ENCODE results near the gene CEP162.
A peak's percentile ranks its signal among the peaks of the same experiment; 100 is the strongest.
"Not testable (repeated sequence)": the region's sequence is repeated elsewhere in the genome, so short reads cannot be mapped to it uniquely, and the experiment has no call there.

CEP162 gene

GRCh38 chr6:84137989-84138575, 89.4 kb downstream of the CEP162 start:
- no peak for DNase-seq

- no peak for DNase-seq
Measured at GRCh38 chr6:84137051-84137375, 90.4 kb downstream of the CEP162 start.

GRCh38 chr6:84136364-84137050, 90.9 kb downstream of the CEP162 start:
- DNase-seq, result no peak

- no peak for DNase-seq
Measured at GRCh38 chr6:84135291-84135690, 92.2 kb downstream of the CEP162 start.

GRCh38 chr6:84133385-84133784, 94.1 kb downstream of the CEP162 start:
- not testable (repeated sequence) for DNase-seq

GRCh38 chr6:84129588-84129987, 97.9 kb downstream of the CEP162 start:
- not testable (repeated sequence) for DNase-seq

- DNase-seq, result no peak
Measured at GRCh38 chr6:84123186-84123585, 104.3 kb downstream of the CEP162 start.

GRCh38 chr6:84119277-84119676, 108.2 kb downstream of the CEP162 start:
- no peak for DNase-seq

GRCh38 chr6:84118191-84118590, 109.3 kb downstream of the CEP162 start:
- no peak for DNase-seq

GRCh38 chr6:84114933-84115594, 112.4 kb downstream of the CEP162 start:
- not testable (repeated sequence) for DNase-seq

- not testable (repeated sequence) for DNase-seq
Measured at GRCh38 chr6:84111351-84111750, 116.1 kb downstream of the CEP162 start.

GRCh38 chr6:84107495-84107894, 119.9 kb downstream of the CEP162 start:
- DNase-seq, result no peak

- DNase-seq, result peak; percentile 72 to 85
Measured at GRCh38 chr6:84105215-84105924, 122.1 kb downstream of the CEP162 start.

- no peak for DNase-seq
Measured at GRCh38 chr6:84103029-84103428, 124.4 kb downstream of the CEP162 start.

- DNase-seq, result no peak
Measured at GRCh38 chr6:84095156-84095555, 132.3 kb downstream of the CEP162 start.

GRCh38 chr6:84093441-84094435, 133.7 kb downstream of the CEP162 start:
- DNase-seq, result peak; percentile 64 to 69

GRCh38 chr6:84089552-84089951, 137.9 kb downstream of the CEP162 start:
- no peak for DNase-seq

- no peak for DNase-seq
Measured at GRCh38 chr6:84089081-84089480, 138.4 kb downstream of the CEP162 start.

GRCh38 chr6:84086545-84087429, 140.7 kb downstream of the CEP162 start:
- DNase-seq, result no peak

- DNase-seq, result no peak
Measured at GRCh38 chr6:84086056-84086455, 141.4 kb downstream of the CEP162 start.

GRCh38 chr6:84084705-84085104, 142.7 kb downstream of the CEP162 start:
- not testable (repeated sequence) for DNase-seq
